Measurements from ENCODE around the gene PLVAP.

The PLVAP gene

DNA sequence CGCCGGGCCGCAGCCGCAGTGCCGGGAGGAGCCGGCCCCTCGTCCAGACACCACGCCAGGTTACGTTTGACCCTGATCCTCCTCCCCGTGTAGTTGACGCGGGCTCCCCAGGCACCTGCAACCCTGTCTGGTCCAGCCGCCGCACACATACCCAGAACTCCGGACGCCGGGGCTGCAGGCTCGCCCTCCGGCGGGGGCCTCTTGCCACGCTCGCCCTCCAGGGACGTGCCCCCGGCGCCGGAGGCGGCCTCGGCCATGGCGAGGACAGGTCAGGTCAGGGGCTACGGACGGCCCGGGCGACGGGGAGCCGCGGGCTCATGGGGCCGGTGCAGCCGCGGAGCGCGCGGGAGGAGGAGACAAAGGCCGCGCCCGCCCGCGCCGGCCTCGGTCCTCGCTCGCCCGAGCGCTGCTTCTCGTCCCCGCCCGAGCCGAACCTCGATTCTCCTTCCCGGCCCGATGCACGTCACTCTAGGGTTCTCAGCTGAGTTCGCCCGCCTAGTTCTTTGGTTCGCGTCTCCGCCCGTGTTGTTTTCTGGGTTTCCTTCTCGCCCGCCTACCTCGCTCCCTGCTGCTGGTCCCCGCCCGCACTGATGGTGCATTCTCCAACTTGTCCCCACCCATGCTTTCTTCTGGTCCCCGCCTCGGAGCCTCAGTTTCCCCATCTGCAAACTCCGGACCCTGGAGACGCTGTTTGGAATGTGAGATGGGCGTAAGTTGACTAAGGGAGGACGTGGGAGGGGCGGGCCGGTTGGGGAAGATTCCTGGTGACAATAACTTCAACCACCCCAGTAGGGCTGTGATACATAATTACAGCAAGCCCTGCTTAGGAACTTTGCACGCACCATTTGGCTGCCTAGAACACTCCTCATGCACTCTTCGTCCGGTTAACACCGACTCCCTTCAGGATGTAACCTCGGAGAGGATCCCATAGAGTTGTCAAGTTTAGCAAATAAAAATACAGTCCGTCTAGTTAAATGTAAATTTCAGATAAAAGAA is 42.4 kb downstream of the PLVAP start, which contains the start of gene ANO8:
TSS of gene ANO8 (minus strand) at position 442 of the 996 bp plus-strand sequence. CDS start at position 257, 185 bp downstream.
- peak; percentile 94 for DNase-seq (ENCODE audit: low read depth, low spot score)

DNA sequence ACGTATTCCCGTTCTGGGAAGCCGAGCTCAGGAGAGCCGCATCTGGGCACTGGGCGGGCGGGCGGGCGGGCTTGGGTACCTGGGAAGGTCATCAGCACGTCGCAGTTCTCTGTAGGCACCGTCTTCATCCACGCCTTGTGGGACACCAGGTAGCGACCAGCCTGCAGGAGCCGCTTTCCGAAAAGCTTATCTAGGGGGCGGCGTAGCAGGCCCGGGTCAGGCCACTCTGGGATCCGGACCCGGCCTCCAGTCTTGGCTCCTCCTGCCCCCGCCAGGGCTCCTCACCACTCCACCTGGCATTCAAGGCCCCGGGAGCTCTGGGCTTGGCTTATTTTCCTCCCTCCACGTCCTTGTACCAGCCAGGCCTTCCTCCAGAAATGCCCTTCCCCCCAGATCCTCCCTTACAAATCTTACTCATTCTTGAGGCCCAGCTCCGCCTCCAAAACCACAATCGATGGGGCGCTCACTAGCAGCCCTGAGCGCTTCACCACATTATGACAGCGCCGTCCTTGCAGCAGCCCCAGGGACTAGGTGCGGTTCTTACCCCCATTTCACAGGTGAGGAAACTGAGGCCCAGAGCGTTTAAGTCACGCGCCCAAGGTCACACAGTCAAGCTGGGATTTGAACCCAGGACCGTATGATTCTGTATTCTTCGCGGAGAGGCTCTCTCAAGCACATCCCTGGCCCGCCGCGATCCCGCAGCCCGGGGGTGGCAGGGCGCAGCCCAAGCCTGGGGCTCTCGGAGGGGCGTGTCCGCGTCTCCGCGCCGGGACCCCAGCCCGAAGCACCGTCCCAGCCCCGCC is 43.3 kb downstream of the PLVAP start:
- no peak for DNase-seq (ENCODE audit: low read depth, low spot score)

DNA sequence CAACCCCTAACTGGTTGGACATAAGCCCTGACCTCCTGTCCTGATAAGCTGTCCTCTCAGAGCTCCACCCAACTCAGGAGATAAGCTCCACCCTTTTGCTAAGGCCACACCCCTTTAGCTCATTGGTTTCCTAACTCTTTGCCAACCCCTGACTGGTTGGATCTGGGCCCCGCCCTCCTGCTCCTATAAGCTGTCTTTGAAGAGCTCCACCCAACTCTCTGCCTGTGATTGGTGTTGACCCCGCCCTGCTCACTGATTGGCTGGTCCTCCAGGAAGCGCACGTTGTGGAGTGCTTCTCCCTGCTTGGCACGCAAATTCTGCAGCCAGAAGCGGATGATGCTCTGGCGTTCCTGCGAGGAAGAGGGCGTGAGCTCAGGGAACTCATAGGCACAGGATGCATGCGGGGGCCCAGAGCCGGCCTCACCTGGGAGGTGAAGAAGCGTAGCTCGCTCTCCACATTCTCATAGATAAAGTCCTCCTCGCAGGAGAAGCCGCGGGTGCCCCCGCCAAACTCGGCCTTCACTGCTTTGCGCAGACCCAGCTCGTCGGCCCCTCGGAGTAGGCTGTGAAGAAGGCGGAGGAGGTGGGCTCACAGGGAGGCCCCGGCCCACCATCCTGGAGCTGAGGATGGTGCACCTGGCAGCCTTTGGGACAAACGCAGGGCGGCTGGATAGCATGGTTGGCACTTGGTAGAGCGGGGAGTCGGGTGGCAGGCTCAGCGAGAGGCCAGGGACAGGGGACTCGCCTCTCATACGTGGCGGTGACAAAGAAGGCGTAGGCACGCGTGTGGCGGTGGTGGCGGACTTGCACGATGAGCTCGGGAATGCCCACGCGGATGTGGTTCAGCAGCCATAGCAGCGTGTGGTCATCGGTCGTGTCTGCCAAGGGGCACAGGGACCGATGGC is 44.2 kb downstream of the PLVAP start:
- DNase-seq (ENCODE audit: low read depth, low spot score): no peak

DNA sequence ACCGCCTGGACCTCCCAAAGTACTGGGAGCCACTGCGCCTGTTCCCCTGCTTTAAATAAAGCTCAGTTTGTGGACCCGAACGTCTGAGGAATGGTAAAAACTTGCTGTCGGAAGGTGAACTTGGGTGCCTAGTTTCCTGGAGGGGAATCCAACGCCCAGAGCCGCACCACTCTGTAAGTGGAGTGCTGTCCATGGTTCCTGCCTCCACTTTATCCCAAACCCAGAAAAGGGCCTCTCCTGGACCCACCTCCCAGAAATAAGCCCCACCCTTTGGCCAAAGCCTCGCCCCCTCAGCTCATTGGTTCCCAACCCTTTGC is 44.8 kb downstream of the PLVAP start:
- no peak for DNase-seq (ENCODE audit: low read depth, low spot score)

DNA sequence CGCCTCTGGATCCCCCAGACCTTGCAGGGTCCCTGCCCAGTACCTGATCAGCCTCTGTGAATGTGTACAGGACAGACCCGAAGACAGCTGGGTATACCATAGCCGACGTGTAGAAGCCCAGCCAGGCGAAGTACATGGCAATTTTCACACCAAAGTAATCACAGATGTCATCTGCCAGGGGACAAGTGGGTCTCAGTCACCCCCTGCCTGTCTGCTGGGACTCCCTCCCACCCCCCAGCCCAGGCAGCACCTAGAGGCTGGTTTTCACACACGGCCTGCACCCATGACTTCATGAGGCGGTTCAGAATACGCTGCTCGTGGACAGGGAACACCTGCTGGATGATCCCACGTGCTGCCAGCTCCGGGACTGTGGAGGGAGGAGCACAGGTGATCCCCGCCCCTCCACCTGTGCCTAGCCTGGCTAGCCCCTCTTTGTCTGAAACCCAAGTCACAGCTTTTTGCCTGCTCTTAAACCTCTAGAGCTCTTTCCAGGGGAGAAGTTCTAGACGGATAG is 46.0 kb downstream of the PLVAP start:
- DNase-seq (ENCODE audit: low read depth, low spot score): no peak

DNA sequence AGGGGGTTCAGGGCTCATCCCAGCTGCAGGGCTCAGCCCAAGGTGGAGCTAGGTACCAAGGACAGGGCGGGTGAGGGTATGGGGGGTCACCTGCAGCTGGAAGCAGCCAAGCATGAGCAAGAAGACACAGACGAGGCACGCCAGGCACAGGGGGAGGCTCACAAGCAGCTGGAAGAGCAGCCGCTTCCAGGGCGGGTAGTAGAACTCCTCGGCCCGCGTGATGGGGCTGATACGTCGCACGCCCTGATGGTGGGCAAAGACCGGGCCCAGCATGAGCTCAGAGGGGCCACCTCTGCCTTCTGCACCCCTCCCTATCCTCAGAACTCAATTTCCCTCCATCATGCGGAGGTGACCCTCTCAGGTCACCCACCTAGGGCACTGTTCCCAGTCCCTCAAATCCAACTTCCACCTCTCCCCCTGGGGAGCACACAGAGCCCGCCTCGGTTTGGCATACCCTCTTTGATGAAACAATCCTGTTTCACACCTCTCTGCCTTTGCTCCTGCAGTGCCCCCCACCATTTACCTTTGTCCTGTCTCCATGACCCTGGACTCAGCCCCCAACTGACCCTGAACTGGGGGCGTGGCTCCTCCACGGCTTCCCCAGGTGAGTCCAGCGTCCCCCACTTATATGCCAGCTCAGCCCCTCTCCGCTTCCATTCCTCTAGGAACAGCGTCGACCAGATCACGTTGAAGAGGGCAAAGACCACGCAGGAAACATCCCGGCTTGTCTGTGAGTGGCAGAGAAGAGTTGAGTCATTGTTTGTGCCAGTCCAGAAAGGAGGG is 46.7 kb downstream of the PLVAP start:
- no peak for DNase-seq (ENCODE audit: low read depth, low spot score)

DNA sequence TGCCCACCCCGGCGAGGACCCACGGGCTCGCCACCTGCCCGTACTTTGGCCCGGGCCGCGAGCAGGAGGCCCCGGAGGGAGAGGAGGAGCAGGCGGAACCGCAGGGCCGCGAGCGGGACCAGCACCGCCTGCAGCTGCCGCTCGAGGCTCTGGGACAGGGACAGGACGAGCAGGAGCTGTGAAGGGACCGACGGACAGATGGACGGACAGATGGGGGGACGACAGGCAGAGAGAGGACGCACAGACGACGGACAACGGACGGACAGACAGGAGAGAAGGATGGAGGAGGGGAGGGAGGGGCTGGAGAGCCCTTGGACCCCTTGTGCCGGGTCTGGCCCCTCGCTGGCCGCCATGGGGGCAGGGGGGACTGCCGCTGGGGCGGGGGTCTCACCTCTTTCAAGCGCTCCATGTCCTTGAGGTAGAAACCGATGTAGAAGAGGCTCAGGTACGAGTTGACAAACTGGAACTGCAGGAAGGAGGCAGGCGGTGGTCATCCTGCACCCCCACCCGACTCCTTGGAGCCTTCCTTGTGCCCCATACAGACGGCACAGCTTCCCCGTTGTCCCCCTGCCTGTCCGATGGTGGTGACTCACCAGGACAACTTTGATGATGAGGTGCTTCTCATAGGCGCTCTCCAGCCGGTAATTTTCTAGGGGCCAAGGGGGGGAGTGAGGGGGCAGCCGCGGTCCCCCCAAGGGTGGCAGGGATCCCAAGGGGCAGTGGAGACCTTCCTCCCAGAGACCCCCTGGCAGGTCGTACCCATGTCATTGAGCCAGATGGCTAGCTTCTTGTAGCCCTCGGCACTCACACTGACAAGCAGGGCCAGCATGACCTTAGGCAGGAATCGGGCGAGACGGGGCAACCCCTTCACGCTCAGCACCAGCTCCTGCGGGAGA is 47.5 kb downstream of the PLVAP start:
- DNase-seq (ENCODE audit: low read depth, low spot score): no peak

DNA sequence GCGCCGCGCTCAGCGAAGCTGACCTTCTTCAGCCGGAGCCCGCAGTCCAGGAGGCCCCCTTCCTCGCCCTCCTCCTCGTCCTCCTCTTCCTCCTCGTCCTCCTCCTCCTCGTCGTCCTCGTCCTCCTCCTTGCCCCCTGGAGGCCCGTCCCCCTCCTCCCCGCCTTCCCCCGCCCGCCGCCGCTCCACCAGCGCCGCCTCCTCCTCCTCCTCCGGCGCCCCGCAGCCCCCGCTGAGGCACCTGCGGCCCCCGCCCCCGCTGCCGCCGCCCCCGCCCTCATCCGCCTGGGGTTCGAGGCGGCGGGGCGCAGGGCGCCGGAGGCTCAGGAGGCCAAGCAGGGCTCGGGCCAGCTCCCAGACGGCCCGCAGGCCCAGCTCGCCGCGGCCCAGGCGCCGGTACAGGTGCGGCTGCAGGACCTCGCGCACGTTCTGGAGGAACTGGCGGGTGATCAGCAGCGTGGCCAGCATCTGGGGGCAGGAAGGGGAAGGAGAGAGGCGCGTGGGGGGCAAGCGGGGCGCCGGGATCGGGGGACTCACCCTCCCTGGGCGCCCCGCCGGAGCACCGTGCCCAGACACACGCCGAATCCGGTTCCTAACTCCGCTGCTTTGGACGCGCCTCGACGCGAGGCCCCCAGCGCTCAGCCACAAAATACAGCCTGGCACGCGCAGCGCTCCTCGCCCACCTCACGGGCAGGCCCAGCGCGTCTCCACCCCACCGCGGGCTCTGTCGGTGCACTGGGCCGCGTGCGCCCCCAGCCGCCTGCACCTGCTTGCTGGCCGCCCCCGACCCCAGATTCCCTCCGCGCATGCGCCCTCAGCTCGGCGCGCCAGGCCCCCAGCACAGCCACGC is 48.4 kb downstream of the PLVAP start:
- no peak for DNase-seq (ENCODE audit: low read depth, low spot score)

DNA sequence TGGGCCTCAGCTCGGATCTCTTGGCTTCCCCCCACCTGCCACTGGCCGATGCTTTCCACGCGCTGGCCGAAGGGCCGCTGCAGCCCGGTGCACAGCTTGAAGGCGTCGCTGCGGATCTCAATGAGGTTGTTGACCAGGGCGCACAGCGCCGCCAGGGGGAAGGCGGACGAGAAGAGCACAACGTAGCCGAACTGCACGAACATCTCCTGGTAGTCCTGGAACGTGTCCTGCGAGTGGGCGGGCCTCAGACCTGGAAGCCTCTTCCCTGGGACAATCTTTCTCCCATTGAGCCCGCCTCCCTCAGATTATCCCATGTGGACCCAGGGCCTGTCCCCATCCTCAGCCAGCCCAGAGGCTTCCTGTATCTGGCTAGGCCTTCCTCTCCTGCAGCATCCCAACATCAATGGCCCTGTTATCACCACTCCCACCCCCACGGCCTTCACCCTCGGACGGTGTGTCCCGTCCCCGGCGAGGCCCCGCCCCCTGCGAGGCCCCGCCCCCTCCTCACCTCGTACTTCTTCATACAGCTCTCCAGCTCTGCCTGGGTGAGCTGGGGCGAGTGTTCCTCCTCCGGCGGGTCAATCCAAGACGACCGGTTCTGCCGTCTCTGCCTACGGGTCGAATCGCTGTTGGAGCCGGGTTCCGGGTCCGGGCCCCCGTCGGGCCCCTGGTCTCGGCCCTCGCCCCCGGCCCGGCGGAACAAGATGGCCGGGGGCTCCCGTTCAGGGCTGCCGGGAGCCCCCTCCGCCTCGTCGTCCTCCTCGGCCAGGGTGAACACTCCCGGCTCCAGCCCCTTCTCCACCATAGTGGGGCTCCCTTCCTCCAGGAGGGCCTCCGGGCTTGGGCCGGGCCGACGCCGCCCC is 49.3 kb downstream of the PLVAP start:
- no peak for DNase-seq (ENCODE audit: low read depth, low spot score)

DNA sequence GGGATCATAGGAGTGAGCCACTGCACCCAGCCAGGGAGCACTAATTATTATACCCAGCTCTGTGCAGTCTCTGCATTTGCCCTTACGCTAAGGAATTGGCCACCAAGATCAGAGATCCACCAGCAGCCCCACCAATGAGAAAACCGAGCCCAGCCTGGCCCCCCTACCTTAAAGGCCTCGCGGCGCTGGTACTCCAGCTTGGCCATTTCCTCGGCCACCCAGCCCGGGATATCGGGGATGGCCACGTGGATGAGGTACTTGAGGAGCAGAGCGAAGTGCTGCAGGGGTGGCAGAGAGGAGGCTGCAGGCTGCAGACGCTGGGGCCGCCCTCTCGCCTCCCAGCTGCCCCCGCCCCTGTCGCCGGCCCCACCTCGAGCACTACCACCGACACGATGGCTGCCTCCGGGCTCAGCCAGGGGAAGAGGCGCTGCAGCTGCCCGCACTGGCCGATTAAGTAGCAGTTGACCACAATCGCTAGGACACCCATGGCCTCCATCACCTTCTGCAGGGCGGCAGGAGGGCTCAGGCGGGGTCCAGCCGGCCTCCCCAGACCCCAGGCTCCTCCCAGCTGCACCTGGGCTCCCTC is 50.0 kb downstream of the PLVAP start:
- DNase-seq (ENCODE audit: low read depth, low spot score): no peak

DNA sequence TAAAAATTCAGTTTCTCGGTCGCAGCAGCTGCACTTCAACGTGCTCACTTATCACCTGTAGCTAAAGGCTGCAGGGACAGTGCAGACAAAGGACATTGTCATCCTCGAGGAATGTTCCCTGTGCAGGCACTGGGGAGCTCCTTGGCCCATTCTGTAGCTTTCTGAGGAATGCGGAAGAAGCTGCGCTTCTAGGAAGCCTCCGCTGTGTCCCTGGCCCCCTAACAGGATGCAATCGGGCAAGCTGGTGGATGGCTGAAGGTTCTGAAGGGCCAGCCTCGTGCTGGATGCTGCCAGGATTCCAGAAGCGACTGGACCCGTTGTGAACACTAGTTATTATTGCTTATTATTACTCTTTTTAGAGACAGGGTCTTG is 50.6 kb downstream of the PLVAP start:
- DNase-seq (ENCODE audit: low read depth, low spot score): no peak

DNA sequence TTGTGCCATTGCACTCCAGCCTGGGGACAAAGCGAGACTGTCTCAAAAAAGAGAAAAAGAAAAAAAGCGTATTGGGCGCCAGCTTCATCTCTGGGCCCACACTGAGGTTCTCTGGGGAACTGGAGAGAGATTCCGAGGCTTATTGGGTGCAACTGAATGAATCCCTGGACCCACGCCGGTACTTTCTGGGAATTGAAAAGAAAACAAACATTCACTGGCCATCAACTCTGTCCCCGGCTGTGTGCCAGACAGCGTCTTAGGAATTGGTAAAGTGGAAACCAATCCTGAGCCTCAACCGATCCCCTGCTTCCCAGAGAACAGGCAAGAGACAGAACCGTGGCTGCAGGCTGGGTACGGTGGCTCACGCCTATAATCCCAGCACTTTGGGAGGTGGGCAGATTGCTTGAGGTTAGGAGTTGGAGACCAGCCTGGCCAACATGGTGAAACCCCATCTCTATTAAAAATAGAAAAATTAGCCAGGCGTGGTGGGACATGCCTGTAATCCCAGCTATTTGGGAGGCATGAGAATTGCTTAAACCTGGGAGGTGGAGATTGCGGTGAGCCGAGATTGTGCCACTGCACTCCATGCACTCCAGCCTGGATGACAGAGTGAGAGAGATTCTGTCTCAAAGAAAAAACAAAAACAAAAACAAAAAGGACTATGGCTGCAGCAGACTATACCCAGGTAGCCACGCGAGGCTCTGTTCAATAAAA is 51.1 kb downstream of the PLVAP start:
- no peak for DNase-seq (ENCODE audit: low read depth, low spot score)

DNA sequence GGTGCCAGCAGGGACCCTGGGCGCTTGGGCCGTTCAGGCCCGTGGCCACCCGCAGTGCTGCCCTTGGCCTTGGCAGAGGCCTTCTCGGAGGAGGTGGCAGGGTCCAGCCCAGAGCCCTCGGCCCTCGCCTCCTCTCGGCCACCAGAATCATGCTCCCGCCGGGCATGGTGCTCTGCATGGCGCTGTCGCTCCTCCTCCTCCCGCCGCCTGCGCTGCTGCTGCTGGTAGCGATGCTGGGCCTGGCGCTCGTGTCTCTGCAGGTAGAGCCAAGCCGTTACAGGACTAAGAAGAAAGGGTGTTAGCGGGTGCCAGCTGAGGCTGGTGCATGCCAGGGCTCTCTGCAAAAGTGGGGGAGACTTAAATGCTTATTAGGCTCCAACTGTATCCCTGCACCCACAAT is 52.0 kb downstream of the PLVAP start:
- no peak for DNase-seq (ENCODE audit: low read depth, low spot score)

DNA sequence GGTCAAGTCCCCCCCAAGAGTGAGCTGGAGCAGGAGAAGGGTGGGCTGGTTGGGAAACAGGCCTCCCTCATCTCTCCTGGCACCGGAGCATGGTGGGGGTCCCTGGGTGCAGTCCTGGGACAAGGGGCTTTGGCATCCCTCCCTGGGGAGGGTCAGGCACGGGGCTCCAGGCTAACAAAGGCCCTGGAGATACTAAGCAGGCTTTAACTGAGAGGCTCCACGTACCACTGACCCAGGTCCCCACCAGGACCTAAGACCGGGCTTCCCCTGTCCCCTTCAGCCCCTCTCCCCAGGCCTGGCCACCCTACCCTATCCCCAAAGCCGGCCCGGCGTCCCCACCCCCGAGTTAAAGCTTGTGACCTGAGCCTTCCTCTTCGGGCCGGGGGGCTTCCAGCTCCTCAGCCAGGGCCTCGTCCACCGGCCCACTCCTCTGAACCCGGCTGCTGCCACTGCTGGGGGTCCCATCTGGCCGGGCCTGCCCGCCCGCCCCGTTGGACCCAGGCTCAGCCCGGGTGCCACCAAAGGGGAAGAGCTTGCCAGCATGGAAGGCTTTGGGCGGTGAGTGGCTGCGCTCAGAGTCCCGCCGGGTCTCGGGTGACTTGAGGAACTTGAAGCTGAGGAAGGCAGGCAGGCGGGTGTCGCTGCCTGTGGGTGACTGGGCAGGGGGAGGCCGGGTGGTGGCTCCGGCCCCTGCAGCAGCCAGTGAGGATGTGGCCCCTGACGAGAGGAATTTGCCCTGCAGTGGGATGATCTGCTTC is 52.6 kb downstream of the PLVAP start:
- DNase-seq (ENCODE audit: low read depth, low spot score): no peak

DNA sequence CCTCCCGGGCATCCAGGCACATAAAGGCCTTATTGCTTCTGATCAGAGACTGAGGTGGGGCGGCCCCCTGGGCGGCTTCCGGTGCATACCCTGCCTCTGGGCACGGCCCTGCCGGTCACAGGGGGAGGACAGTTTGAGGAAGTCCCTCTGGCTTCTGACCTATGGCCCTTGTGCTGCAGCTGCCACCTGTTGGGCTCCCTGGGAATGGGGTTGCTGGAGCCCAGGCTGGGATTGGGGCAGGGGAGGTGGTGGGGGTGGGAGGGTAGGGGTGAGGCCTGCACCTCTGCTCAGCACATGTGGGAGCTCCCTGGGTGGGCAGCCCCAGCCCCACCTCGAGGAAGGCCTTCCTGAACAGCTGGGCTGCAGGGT is 53.2 kb downstream of the PLVAP start:
- no peak for DNase-seq (ENCODE audit: low read depth, low spot score)
